HG02763 (cell line): ENCODE results near the gene PTPRN2.
"Not testable (repeated sequence)": the region's sequence is repeated elsewhere in the genome, so short reads cannot be mapped to it uniquely, and the experiment has no call there.

Source experiments
- ATAC-seq: cut with Tn5 transposase; IDR thresholded peaks from one replicate; pipeline ENCODE4 v1.9.1; 2021; ENCODE audit warnings: mild to moderate bottlenecking, moderate library complexity; ENCODE audit not compliant: unreplicated experiment

Gene PTPRN2

GRCh38 chr7:158357106-158357897 lies 230.3 kb downstream of the PTPRN2 start:
- no peak for ATAC-seq

DNA sequence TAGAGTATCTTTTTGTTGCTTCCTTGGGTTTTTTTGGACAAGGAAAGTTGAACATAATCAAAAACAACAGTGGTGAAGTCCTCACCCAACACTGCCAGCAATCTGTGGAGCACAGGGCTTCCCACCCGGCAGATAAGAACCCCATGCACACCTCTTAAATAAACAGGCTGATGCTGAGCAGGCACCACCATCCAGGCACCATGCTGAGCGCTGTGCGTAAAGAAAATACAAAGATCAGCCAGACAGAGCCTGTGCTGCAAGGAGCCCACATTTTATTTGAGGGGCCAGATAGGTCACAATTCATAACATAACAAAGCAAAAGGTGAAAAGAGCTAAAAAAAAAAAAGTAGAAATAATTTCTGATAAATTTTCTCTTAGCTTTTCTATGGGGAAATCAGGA lies 231.2 kb downstream of the PTPRN2 start:
- no peak for ATAC-seq

- no peak for ATAC-seq
These were observed 232.1 kb downstream of the PTPRN2 start for GRCh38 chr7:158355456-158356065.

GRCh38 chr7:158354861-158355260 lies 232.8 kb downstream of the PTPRN2 start:
- no peak for ATAC-seq

GRCh38 chr7:158353606-158354570 lies 233.7 kb downstream of the PTPRN2 start:
- no peak for ATAC-seq

DNA sequence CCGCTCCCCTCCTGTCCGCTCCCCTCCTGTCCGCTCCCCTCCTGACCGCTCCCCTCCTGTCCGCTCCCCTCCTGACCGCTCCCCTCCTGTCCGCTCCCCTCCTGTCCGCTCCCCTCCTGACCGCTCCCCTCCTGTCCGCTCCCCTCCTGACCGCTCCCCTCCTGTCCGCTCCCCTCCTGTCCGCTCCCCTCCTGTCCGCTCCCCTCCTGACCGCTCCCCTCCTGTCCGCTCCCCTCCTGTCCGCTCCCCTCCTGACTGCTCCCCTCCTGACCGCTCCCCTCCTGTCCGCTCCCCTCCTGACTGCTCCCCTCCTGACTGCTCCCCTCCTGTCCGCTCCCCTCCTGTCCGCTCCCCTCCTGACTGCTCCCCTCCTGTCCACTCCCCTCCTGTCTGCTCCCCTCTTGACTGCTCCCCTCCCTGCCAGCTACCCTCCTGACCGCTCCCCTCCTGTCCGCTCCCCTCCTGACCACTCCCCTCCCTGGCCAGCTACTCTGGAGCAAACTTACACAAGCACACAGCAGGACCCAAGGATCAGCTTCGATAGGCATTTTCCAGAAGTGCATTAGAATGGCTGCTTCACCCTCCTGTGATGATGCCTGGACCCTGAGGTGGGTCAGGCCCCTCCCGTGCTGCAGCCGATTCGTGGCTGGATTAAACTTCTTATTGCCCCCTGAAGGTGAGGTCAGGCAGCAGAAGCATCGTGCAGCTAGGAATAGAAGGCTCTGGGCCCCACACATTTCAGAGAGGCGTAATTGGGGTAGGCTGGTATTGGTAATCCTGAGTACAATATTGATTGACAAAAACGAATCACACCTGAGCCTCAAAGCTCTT lies 235.5 kb downstream of the PTPRN2 start:
- not testable (repeated sequence) for ATAC-seq

- ATAC-seq, result no peak
These were observed 236.1 kb downstream of the PTPRN2 start for GRCh38 chr7:158351481-158351880.

GRCh38 chr7:158351051-158351450 lies 236.6 kb downstream of the PTPRN2 start:
- ATAC-seq, result no peak

GRCh38 chr7:158350166-158350900 lies 237.3 kb downstream of the PTPRN2 start:
- ATAC-seq, result no peak

DNA sequence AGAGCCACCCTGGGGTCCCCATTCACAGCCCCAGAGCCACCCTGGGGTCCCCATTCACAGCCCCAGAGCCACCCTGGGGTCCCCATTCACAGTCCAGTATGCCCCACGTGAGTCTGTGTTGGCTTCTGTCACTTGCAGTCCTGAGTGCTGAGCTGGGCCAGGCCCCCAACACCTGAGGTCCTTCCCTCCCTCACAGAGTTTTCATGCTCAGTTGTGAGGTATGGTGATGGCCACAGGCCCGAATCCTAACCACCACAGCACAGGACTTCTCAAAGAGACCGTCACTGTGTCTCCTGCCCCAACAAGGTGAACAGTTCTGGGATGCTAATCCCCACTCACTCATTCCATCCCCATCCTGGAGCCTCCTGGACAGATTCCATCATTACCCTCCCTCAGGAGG lies 239.2 kb downstream of the PTPRN2 start:
- no peak for ATAC-seq

DNA sequence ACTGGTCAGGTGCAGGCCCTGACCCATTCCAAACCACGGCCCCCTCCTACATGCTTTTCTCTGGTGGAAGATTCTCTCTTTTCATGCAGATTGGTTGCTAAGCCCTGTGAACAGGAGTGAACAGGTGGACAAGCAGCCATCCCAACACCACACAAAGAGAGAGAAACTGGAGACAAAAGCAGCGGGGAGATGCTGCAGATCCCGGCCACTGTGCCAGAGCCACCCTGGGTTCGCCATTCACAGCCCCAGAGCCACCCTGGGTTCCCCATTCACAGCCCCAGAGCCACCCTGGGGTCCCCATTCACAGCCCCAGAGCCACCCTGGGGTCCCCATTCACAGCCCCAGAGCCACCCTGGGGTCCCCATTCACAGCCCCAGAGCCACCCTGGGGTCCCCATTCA lies 239.6 kb downstream of the PTPRN2 start:
- not testable (repeated sequence) for ATAC-seq

DNA sequence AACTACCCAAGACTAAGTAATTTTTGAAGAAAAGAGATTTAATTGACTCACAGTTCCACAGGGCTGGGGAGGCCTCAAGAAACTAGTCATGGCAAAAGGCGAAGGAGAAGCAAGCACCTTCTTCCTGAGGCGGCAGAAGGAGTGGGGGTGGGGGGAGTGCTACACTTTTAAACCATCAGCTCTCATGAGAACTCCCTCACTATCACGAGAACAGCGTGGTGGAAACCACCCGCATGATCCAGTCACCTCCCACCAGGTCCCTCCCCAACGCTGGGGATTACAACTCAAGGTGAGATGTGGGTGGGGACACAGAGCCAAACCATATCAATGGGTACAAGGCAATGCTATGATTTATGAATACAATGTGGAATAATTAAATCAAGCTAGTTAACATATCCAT lies 241.9 kb downstream of the PTPRN2 start:
- ATAC-seq, result no peak

DNA sequence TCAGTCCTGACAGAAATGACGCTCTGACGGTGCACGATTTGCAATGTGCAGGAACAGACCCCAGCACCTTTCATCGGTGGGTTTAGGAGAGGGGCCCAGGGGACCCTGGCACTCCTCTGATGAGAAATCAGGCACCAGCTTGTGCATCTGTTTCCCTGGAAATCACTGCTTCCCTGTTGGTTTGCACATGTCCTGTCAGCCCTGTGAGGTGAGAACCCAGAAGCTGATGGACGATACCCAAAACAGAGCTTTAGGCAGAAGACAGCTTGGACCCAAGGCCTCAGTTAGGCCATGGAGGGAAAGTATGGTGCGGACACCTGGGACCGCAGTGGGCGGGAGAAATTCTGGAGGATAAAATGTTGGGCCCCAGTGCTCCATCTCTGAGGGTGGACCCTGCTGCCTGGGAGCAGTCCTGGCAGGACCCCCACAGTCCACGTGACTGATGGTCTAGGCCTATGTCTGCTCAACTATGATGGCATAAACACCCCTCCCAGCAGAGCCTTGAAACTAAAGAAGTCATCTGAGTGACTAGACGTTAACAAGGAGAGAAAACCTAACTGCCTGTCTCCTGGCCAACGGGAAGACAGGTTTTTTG lies 242.8 kb downstream of the PTPRN2 start:
- no peak for ATAC-seq

DNA sequence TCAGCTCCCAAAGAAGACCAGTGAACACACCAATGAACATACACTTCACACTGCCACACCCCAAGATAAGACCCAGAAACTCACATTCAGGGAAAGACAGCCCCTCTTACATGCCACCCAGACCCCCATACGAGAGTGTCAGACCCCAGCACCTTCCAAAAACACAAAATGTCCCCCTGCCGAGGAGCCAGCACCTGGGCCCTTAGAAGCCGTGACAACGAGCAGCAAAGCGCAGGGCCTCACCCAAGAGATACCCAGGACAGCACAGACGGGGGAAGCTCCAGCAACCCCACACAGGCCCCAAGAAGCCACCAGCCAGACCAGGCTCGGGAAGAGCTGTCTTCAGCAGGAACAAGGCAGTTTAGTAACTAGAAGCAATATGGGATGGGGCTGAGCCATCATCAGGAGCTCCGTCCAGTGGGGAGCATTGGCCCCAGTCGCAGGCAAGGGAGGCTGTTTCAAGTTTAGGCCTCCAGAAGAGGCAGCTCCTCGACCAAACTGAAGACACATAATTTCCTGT lies 243.6 kb downstream of the PTPRN2 start:
- ATAC-seq, result no peak

DNA sequence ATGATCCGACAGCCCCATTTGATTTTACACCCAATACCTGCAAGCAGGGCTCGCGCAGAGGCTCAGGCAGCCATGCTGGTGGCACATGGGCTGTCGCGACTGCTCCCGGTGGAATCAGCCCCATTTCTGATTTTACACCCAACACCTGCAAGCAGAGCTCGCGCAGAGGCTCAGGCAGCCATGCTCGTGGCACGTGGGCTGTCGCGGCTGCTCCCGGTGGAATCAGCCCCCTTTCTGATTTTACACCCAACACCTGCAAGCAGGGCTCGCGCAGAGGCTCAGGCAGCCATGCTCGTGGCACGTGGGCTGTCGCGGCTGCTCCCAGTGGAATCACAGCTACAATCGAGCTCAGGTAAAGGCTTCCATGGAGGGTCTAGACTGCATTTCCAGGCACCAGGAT lies 244.1 kb downstream of the PTPRN2 start:
- no peak for ATAC-seq

- ATAC-seq, result not testable (repeated sequence)
These were observed 246.5 kb downstream of the PTPRN2 start for GRCh38 chr7:158341097-158341496.

- not testable (repeated sequence) for ATAC-seq
These were observed 250.7 kb downstream of the PTPRN2 start for GRCh38 chr7:158336952-158337351.

DNA sequence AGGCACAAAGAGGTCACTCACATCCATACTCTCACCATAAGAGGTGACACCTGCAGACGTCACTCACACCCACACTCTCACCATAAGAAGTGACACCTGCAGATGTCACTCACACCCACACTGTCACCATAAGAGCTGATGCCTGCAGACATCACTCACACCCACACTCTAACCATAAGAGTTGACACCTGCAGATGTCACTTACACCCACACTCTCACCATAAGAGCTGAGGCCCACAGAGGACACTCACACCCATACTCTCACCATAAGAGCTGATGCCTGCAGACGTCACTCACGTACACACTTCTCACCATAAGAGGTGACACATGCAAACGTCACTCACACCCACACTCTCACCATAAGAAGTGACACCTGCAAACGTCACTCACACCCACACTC lies 255.1 kb downstream of the PTPRN2 start:
- not testable (repeated sequence) for ATAC-seq

GRCh38 chr7:158331826-158332450 lies 255.7 kb downstream of the PTPRN2 start:
- ATAC-seq, result not testable (repeated sequence)
